Measurements from ENCODE around the gene ADAT3.
A peak's percentile ranks its signal among the peaks of the same experiment; 100 is the strongest.
"Not testable (repeated sequence)": the region's sequence is repeated elsewhere in the genome, so short reads cannot be mapped to it uniquely, and the experiment has no call there.

The ADAT3 gene

GRCh38 chr19:1867349-1867724 is 37.9 kb upstream of the ADAT3 start:
- DNase-seq: no peak

GRCh38 chr19:1868971-1869370 is 36.2 kb upstream of the ADAT3 start:
- DNase-seq: peak; percentile 44

- DNase-seq: no peak
Measured at GRCh38 chr19:1871140-1871597, 34.0 kb upstream of the ADAT3 start.

- DNase-seq: no peak
Measured at GRCh38 chr19:1871630-1872029, 33.6 kb upstream of the ADAT3 start.

GRCh38 chr19:1872807-1873523 is 32.2 kb upstream of the ADAT3 start:
- DNase-seq: no peak

DNA sequence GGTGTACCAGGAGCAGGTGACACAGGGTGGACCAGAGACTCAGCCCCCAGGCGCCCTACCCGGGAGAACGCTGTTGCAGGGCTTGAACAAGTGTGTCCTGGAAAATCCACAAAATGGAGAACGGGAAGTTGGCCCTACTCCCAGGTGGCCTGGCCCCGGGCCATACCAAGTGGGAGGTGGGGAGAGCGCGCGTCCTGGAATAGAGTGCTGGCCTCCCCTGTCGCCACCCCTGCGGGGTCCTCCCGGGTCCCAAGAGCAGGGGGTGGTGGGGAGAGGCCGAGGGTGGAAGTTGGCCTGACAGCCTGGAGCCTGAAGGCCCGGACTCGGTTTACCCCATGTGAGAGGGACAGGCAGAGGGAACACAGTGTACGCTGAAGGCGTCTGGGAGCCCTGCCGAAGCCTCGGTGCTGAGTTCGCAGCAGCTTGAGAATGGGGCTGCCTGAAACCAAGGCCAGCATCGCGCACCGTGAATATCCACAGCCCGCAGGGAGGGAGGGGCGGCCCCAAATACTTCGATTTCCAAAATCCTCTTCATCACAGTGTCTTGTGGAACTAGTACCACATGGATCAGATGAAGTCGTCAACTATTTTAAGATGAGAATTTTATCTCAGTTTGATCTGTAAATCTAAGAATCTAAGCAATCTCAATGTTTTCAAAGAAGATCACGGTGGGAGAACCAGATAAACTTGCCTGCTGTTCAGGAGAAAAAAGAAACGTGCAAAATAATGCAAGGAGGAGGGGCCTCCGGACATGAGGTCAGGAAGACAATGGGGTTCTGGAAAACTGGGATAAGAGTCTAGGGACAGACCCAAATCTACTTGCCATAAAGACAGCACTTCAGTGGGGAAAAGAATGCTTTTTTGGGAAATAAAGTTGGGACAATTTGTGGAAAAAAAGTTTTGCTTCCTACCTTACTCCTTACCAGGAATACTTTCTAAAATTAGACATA is 31.4 kb upstream of the ADAT3 start:
- no peak for DNase-seq

DNA sequence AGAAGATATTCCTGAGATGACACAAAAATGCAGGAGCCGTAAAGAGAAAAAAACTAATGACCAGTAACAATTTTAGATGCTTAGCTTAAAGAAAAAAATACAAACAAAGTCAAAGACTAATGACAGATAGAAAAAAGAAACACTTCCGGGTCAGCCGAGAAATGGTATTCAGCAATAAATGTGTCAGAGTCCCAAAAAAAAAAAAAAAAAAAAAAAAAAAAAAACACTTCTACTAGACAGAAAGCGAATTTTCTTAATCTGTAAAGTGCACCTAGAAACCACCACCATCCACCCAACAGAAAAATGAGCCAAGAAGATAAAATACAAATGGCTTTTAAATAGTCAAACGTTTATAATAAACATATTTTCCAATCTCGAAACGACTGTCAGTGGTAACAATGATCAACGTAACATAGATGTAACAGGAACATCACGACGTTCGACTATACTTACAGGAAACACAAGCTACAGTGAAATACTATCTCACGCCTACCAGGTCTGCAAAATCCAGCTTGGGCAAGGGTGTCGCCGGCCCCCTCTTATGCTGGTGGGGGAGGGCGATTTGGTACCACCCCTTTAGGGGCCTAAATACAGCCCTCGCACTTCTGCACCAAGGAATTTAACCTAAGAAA is 30.5 kb upstream of the ADAT3 start:
- no peak for DNase-seq

DNA sequence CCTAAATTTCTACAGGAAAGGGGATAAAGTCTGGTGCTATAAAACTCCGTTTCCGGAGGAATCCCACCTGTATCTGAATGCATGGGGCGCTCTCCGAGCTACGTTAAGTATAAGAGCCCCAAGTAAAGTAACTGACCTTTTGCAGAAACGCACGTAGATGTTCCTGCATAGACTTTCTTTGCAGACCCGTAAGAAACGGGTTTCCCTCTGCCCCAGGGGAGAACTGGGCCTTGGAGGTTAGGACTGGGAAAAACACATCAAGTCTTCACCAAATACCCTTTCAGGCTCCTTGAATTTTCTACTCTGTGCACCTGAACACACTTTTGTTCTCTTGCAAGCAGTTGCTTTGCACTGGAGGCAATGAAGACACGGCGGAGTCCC is 29.9 kb upstream of the ADAT3 start:
- not testable (repeated sequence) for DNase-seq

DNA sequence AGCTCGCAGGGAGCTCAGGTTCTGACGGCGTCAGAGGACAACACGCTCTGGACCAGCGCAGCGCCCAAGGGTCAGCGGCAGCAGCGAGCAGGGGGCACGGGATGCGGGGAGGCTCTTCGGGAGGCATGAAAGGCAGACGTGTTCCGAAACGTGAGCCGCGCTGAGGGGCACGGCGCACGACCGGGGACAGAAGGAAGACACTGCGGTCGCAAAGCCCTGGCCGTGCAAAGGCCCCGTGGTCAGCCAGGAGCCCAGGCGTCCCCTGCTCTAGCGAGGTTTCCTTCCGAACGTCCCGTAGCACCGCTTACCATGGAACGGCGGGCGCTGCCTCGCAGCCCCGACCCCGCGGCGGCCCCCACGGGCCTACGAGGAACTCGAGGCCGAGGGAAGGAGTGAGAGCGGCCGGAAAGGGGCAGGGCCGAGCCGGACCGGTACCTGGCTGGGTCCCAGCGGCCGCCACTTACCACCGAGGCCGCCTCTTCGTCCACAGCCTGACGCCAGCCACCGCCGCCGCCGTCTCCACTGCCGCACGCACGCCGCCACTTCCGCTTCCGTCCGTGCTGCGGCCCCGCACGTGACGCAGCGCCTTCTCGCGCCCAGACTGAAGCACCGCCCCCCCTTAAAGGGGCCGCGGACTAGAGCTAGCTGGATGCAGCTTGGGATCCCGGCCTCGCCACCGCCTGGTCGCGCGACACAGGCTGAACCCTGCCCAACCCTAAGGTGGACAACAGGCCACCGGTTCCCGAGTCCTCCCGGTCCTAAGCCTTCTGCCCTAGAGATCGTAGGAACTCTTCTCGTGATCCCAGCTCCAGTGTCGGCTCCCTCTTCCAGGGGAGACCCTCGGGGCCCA is 29.3 kb upstream of the ADAT3 start:
- DNase-seq: peak; percentile 90

DNA sequence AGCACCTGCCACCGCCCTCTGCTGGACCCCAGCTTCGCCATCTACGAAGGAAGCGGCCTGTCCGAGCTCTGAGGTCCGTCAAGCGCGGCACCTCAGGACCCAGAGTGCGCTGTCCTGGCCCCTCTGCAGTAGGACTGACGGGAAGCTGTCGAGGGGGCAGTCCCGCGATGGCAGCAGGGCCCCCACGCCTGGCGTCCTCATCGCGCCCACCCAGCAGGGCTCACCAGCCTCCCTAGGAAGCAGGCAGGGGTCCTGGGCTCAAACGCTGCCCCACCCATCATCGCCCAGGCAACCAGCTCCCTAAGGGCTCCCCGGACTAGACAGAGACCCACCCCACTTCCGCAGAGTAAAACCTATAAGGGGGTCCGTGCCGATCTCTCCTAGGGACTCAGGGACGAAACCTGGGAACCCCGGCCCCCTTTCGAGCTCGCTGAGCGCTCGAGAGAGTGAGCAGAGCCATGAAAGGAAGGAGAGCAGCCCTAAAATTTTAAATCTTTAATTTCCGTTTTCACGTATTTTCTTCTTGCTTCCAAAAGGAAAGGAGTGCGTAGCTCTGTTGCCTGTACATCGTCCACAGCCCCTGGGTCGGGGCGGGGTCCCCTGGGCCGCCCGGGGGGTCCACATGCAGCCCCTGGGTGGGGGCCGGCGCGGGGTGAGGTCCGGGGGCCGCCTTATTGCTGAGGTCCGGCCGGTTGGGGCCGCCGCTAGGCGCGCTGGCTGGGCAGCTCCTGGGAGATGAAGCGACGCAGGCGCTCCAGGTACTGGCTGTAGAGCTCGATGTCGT is 28.5 kb upstream of the ADAT3 start:
- not testable (repeated sequence) for DNase-seq

DNA sequence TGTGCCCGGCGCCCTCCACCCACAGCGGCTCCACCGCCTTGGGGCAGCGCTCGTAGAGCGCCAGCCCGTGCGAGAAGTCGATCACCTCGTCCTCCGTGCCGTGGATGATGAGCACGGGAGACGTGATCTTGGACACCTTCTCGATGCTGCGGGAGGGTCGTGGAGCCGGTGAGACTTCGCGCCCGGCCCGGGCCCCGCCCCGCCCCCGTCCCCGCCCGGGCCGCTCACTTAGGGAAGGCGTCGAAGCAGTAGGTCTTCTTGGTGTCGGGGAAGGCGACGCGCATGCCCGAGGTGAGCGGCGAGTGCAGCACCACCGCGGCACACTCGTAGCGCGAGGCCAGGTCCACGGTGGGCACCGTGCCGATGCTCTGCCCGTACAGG is 27.9 kb upstream of the ADAT3 start:
- DNase-seq: not testable (repeated sequence)

GRCh38 chr19:1878583-1878982 is 26.6 kb upstream of the ADAT3 start:
- DNase-seq: not testable (repeated sequence)

GRCh38 chr19:1879982-1880381 is 25.2 kb upstream of the ADAT3 start:
- not testable (repeated sequence) for DNase-seq

GRCh38 chr19:1880611-1881392 is 24.4 kb upstream of the ADAT3 start:
- DNase-seq: no peak

DNA sequence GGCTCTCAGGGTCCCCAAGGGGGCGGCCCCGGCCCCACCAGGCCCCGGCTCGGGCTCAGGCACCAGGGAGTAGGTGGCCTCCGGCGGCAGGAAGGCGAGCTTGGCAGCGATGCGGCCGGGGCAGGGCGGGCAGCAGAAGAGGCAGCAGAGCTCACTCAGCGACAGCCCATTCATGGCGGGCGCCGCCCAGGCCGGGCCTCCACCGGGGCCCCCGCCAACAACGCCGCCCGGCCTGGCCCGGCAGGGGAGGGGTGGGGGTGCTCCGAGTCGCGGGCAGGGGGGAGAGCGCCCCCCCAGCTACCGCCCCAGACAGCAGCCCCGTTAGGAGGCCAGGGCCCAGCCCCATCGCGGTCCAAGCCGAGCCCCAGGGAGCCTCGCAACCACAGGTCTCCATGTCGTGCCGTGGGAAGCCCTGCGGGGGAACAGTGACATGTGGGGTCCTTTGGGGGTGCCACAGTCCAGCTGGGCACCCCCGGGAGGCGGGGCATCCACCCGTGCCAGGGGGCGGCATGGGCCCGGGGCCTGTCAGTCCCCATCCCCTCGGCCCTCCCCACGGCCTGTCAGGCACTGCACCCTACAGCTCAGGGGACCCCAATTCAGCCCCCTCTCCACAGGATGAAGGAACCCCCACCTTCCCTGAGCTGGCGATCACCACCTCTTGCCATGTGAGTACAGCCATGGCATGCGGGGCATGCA is 23.7 kb upstream of the ADAT3 start:
- DNase-seq: not testable (repeated sequence)

DNA sequence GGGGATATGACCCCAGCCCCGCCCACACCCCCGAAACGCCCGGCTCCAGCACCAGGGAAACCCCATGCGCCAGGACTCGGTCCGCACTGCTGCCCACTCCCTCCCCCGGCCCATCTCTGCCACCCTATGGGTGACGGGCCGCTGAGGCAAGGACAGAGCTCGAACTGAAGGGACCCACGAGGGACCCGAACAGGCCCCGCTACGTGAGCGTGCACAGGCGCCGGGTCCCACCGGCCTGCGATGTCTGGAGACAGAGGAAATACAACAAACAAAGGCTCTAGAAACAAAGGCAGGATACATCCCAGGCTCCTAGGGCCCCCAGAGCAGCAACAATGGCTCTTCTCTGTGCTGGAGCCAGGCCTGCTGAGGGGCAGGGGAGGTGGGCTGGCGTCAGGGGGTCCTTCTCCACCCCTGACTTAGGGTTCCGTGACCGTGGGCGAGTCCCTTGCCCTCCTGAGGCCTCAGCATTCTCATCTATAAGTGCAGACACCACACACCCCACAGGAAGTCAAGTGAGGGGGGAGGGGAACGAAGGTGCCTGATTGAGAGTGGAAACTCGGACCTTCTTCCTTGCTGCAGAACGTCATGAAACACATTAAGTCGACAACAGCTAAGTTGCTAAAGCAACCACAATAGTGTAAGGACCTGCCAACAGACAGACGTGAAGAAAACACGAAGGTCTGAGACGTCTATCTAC is 23.0 kb upstream of the ADAT3 start:
- no peak for DNase-seq

DNA sequence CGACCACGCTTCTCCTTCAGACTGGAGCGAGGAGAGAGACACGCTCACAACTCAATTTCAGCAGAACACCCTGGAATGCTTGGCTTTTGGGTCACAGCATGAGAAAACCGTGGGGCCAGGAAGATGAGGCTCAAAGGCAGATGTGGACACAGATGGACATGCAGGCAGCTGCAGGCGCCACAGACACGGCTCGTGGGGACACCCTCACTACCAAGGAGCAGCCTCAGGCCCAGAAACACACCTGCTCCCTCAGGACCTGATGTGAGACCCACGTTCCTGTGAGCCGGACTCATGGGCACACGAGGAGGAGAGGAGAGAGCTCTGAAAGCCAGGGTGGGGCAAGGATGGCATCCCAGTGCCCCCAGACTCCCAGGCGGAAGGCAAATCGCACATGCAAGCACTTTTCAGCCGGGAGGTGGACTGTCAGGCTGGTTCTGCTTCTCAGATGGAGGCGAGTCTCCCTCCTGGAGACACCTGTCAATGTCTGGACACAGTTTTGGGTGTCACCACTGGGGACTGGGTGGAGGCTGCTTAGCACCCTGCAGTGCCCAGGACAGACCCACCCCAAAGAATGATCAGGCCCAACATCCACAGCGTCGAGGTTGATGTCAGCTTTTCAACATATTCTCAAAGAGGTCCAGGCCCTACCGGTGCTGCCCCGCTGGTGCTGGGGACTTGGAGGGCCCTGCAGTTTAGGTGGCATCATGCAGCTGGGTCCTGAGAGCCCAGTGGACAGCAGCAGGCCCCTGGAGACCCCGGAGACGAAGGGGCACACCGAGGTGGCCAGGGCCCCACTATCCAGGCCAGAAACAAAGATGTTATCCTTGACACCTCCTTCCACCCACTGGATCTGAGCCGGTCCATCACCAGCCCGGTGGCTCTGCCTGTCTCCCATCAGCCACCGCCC is 22.2 kb upstream of the ADAT3 start:
- DNase-seq: no peak

- DNase-seq: no peak
Measured at GRCh38 chr19:1883784-1884183, 21.4 kb upstream of the ADAT3 start.

Measured in NCI-H82 (cell line).